ENCODE results near the gene HOXB8.
A peak's percentile ranks its signal among the peaks of the same experiment; 100 is the strongest.

HOXB8 gene

GRCh38 chr17:48583708-48584222 lies 31.3 kb downstream of the HOXB8 start:
- DNase-seq (ENCODE audit: low read depth): no peak

- no peak for DNase-seq (ENCODE audit: low read depth)
These were observed 32.4 kb downstream of the HOXB8 start for GRCh38 chr17:48582750-48583069.

GRCh38 chr17:48579760-48580554 lies 35.1 kb downstream of the HOXB8 start:
- no peak for DNase-seq (ENCODE audit: low read depth)

GRCh38 chr17:48579471-48579759 lies 35.7 kb downstream of the HOXB8 start:
- DNase-seq (ENCODE audit: low read depth): no peak

- DNase-seq (ENCODE audit: low read depth): no peak
These were observed 36.2 kb downstream of the HOXB8 start for GRCh38 chr17:48578616-48579470.

GRCh38 chr17:48577946-48578615 lies 37.0 kb downstream of the HOXB8 start, which contains the start of gene HOXB4:
HOXB4 (minus strand) TSS chr17:48578350; CDS start chr17:48578319, 31 bp downstream.
- peak; percentile 29 for DNase-seq (ENCODE audit: low read depth)

- no peak for DNase-seq (ENCODE audit: low read depth)
These were observed 37.7 kb downstream of the HOXB8 start for GRCh38 chr17:48577330-48577945.

GRCh38 chr17:48576479-48577309 lies 38.4 kb downstream of the HOXB8 start:
- DNase-seq (ENCODE audit: low read depth): no peak

- DNase-seq (ENCODE audit: low read depth): no peak
These were observed 39.2 kb downstream of the HOXB8 start for GRCh38 chr17:48575673-48576478.

GRCh38 chr17:48575066-48575582 lies 40.0 kb downstream of the HOXB8 start:
- DNase-seq (ENCODE audit: low read depth): no peak

- no peak for DNase-seq (ENCODE audit: low read depth)
These were observed 40.5 kb downstream of the HOXB8 start for GRCh38 chr17:48574505-48575065.

GRCh38 chr17:48571826-48572417 lies 43.2 kb downstream of the HOXB8 start:
- no peak for DNase-seq (ENCODE audit: low read depth)

GRCh38 chr17:48571024-48571818 lies 43.9 kb downstream of the HOXB8 start:
- DNase-seq (ENCODE audit: low read depth): no peak

GRCh38 chr17:48570325-48571023 lies 44.6 kb downstream of the HOXB8 start:
- no peak for DNase-seq (ENCODE audit: low read depth)

GRCh38 chr17:48569674-48570324 lies 45.3 kb downstream of the HOXB8 start:
- no peak for DNase-seq (ENCODE audit: low read depth)

GRCh38 chr17:48569240-48569582 lies 45.9 kb downstream of the HOXB8 start:
- DNase-seq (ENCODE audit: low read depth): no peak

GRCh38 chr17:48568499-48569239 lies 46.4 kb downstream of the HOXB8 start:
- no peak for DNase-seq (ENCODE audit: low read depth)

Data from activated gamma-delta T cell treated with anti-CD3 and anti-CD28 coated beads, Interleukin-2, amount 50 U/mL, for 16 hours (primary cell).